PC-9 (cell line): ENCODE measurements around the gene VGF. TPM values are rescaled to one million over a fixed set of nuclear protein-coding genes. Genes with fewer than 3 reads are reported as not detected.

Source experiments
- BruUV-seq: library from RNA; stranded (reverse); fragments of 400-500 nt; replicated peaks from 2 replicates; lab custom pipeline; 2021; lab: Mats Ljungman, UMichigan
- CTCF ChIA-PET: fragments of 300-600 bp; sonication (Branson Sonifier 250); formaldehyde crosslinking; loops from one replicate; lab custom pipeline; 2022; ENCODE audit warnings: antibody characterized with exemption; lab: Charles Lee
- POLR2A ChIA-PET: fragments of 300-600 bp; sonication (Branson Sonifier 250); formaldehyde crosslinking; loops from one replicate; lab custom pipeline; 2022; ENCODE audit warnings: antibody characterized with exemption; ENCODE audit not compliant: unreplicated experiment; lab: Charles Lee
- DNase-seq, 2 experiments: peaks; one replicate each; pipeline versions ENCODE4 v3.0.0 to v3.0.0-alpha.2; 2015 to 2022; ENCODE audit warnings: mixed read lengths in 1 of 2
- H2AFZ ChIP-seq: fragments of 200-600 bp; sonication (generic); 2 replicates; pipeline ENCODE4 v1.8.1; 2017; ENCODE audit warnings: antibody characterized with exemption
- H3F3A ChIP-seq: fragments of 200-600 bp; sonication (generic); 2 replicates; pipeline ENCODE4 v1.8.1; 2017; ENCODE audit warnings: antibody characterized with exemption, mild to moderate bottlenecking, low read depth; ENCODE audit not compliant: insufficient read depth
- H3K27ac ChIP-seq: fragments of 200-600 bp; sonication (generic); 2 replicates; pipeline ENCODE4 v1.6.1; 2016; ENCODE audit warnings: mixed run types
- H3K27me3 ChIP-seq: fragments of 200-600 bp; sonication (generic); 2 replicates; pipeline ENCODE4 v1.6.1; 2016; ENCODE audit warnings: low read depth, mixed run types; ENCODE audit not compliant: insufficient read depth
- H3K36me3 ChIP-seq: fragments of 200-600 bp; sonication (generic); 2 replicates; pipeline ENCODE4 v1.6.1; 2016; ENCODE audit warnings: low read depth, mixed run types
- H3K4me1 ChIP-seq: fragments of 200-600 bp; sonication (generic); replicated peaks from 2 replicates; pipeline ENCODE4 v1.6.1; 2016; ENCODE audit warnings: mixed run types; ENCODE audit not compliant: insufficient read depth
- H3K4me2 ChIP-seq: fragments of 200-600 bp; sonication (generic); 2 replicates; pipeline ENCODE4 v1.6.1; 2017; ENCODE audit warnings: mixed run types
- H3K4me3 ChIP-seq: fragments of 200-600 bp; sonication (generic); 2 replicates; pipeline ENCODE4 v1.6.1; 2016; ENCODE audit warnings: mixed run types
- H3K79me2 ChIP-seq: fragments of 200-600 bp; sonication (generic); 2 replicates; pipeline ENCODE4 v1.6.1; 2017; ENCODE audit warnings: low read depth, mixed run types
- H3K9me2 ChIP-seq: fragments of 200-600 bp; sonication (generic); 2 replicates; pipeline ENCODE4 v1.8.1; 2017; ENCODE audit warnings: mild to moderate bottlenecking; ENCODE audit not compliant: insufficient read depth
- H3K9me3 ChIP-seq: fragments of 200-600 bp; sonication (generic); 2 replicates; pipeline ENCODE4 v1.8.1; 2016; ENCODE audit warnings: low read depth; ENCODE audit not compliant: insufficient read depth
- H4K20me1 ChIP-seq: fragments of 200-600 bp; sonication (generic); 2 replicates; pipeline ENCODE4 v1.8.1; 2017; ENCODE audit not compliant: insufficient read depth
- EZH2 ChIP-seq: fragments of 200-600 bp; sonication (generic); IDR thresholded peaks from 2 replicates; pipeline ENCODE4 v1.8.0; 2017; ENCODE audit warnings: antibody characterized with exemption, low read depth
- intact Hi-C: fragments of 100-400 bp; cut with micrococcal nuclease; formaldehyde crosslinking; loops from one replicate; pipeline ENCODE4 v1.10.0; 2022; ENCODE audit not compliant: unreplicated experiment
- total RNA-seq: library from RNA; stranded (reverse); gene quantifications from 2 replicates; pipeline ENCODE4 v1.2.3, GENCODE V29; 2021
- TF ChIP-seq, protein P1 (sequence below): fragments of 200-600 bp; sonication (generic); conservative IDR thresholded peaks from 2 replicates; pipeline ENCODE4 v1.6.1; 2017; ENCODE audit warnings: mixed run types, antibody characterized with exemption, mild to moderate bottlenecking, moderate library complexity

The VGF gene
- total RNA-seq, 1 experiment from 2014 or later = 2.1 TPM

DNA sequence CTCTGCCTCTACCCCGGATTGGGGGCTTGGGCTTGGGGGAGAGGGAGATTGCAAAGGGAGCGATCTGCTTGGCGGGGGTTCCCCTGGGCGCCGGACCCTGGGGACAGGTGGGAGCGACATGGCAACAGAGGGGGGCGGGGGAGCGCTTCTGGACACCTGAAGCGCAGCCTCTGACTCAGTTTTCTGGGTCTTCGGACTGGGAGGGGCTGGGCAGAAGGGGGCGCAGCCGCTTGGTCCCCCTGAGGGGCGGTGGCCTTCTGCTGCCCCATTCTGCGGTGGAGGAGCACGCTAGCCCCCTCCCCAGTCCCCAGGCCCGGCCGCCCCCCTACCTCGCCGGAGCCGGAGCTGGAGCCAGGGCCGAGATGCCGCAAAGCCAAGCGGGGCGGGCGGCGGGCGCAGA is 14.3 kb upstream of the VGF start:
- no peak for TF ChIP-seq EZH2
- Histone ChIP-seq H3K27me3 (peaks cover 33% of the 10 kb centered on the region), H3F3A (no peaks in the 10 kb centered on the region), H3K4me3 (no peak overlapping the region), H3K4me2 (no peak overlapping the region), H3K79me2 (no peaks in the 10 kb centered on the region), H3K4me1 (no peaks in the 10 kb centered on the region), H3K36me3 (no peaks in the 10 kb centered on the region), H3K9me3 (no peaks in the 10 kb centered on the region), H3K27ac (no peak overlapping the region), H3K9me2 (no peaks in the 10 kb centered on the region), H2AFZ (no peak overlapping the region), H4K20me1 (no peaks in the 10 kb centered on the region)
- intact Hi-C loops = no loop called here
- BruUV-seq = no TSS peak
- ChIA-PET CTCF (no interaction called here), POLR2A (no interaction called here)
- no peak for DNase-seq

DNA sequence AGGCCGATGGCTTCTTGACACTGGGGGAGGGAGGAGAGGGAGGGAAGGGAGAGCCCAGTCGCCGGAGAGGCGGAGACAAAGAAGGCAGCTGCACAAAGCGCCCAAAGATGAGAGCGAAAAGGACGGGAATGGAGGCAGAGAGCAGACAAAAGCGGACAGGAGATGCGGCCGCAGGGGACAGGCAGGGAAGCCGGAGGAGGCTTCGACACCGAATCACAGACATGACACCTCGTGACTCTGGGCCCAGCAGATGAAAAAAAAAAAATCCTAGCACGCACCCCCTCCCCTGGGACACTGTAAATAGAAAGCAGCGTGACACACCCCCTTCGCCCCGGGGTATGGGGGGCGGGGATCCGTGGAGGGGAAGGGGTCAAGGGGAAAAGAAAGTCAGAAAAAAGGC is 13.7 kb upstream of the VGF start:
- BruUV-seq = no TSS peak
- Histone ChIP-seq H3K79me2 (no peaks in the 10 kb centered on the region), H3K36me3 (no peaks in the 10 kb centered on the region), H3K9me2 (no peaks in the 10 kb centered on the region), H2AFZ (no peak overlapping the region), H4K20me1 (no peaks in the 10 kb centered on the region), H3K27ac (no peak overlapping the region), H3K27me3 (peaks cover 33% of the 10 kb centered on the region), H3K4me3 (no peak overlapping the region), H3F3A (0 out of 2 replicates have a peak, but pooled peaks cover 4% of the 10 kb centered on the region), H3K4me1 (no peaks in the 10 kb centered on the region), H3K4me2 (no peak overlapping the region), H3K9me3 (no peaks in the 10 kb centered on the region)
- DNase-seq = no peak
- ChIA-PET CTCF (interaction anchor here (0.7 kb wide), 1 partner anchor 304 kb away, joined by 5 read pairs; no protein-coding TSS in a partner anchor), POLR2A (no interaction called here)
- TF ChIP-seq EZH2 = no peak
- TF ChIP-seq, protein P1, sequence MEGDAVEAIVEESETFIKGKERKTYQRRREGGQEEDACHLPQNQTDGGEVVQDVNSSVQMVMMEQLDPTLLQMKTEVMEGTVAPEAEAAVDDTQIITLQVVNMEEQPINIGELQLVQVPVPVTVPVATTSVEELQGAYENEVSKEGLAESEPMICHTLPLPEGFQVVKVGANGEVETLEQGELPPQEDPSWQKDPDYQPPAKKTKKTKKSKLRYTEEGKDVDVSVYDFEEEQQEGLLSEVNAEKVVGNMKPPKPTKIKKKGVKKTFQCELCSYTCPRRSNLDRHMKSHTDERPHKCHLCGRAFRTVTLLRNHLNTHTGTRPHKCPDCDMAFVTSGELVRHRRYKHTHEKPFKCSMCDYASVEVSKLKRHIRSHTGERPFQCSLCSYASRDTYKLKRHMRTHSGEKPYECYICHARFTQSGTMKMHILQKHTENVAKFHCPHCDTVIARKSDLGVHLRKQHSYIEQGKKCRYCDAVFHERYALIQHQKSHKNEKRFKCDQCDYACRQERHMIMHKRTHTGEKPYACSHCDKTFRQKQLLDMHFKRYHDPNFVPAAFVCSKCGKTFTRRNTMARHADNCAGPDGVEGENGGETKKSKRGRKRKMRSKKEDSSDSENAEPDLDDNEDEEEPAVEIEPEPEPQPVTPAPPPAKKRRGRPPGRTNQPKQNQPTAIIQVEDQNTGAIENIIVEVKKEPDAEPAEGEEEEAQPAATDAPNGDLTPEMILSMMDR = no peak
- intact Hi-C loops = no loop called here

DNA sequence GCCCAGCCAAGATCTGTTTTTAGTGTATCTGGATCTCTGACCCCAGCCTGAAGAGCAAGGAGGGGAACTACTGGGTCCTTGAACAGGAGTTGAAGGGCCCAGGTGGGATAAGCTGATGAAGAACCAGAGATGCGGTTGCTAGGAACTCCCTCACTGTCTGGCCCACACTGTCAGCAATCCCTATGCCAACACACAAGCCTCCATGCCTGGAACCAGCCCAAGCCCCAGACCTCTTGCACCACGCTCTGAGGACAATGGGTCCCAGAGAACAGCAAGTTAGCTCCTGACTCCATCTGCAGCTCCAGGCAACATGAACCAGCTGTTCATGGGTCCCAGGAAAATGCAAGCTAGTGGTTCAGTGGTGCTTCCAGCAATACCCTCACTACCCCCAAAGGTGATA is 12.3 kb upstream of the VGF start:
- 0 out of 2 replicates have a peak, but pooled peaks cover 5% of the 10 kb centered on the region for H3F3A ChIP-seq
- CTCF ChIA-PET = no interaction called here

More for the DNA sequence above, 12.3 kb upstream of the VGF start:
- no peak for DNase-seq
- H3K9me3 ChIP-seq = no peaks in the 10 kb centered on the region
- H3K4me2 ChIP-seq = no peak overlapping the region
- no peaks in the 10 kb centered on the region for H3K36me3 ChIP-seq
- intact Hi-C loops = no loop called here
- H2AFZ ChIP-seq = no peak overlapping the region
- POLR2A ChIA-PET = no interaction called here
- H3K4me3 ChIP-seq = no peak overlapping the region
- BruUV-seq = no TSS peak
- peaks cover 12% of the 10 kb centered on the region; the same call in 1 of the 2 replicates for H3K4me1 ChIP-seq
- H4K20me1 ChIP-seq = no peaks in the 10 kb centered on the region
- H3K27ac ChIP-seq = no peak overlapping the region
- H3K27me3 ChIP-seq = peaks cover 40% of the 10 kb centered on the region
- TF ChIP-seq, protein P1 = no peak
- no peak for TF ChIP-seq EZH2
- no peaks in the 10 kb centered on the region for H3K79me2 ChIP-seq
- no peaks in the 10 kb centered on the region for H3K9me2 ChIP-seq
